B cell (primary cell): Measurements from ENCODE around the gene CCNI2. TPM values are rescaled to one million over a fixed set of nuclear protein-coding genes. Genes with fewer than 3 reads are reported as not detected.

ENCODE experiments used
- ATAC-seq: fragments of 200-7000 bp; cut with Tn5 transposase; one replicate; pipeline ENCODE4 v1.10.0; 2021; ENCODE audit warnings: low read depth, mild to moderate bottlenecking, moderate number of reproducible peaks, moderate library complexity
- CTCF ChIA-PET: fragments of 350-600 bp; sonication (Branson Sonifier 250); formaldehyde crosslinking; loops from one replicate; lab custom pipeline; 2021; ENCODE audit warnings: antibody characterized with exemption, inconsistent platforms; lab: Charles Lee
- POLR2A ChIA-PET: fragments of 350-600 bp; sonication (Branson Sonifier 250); formaldehyde crosslinking; loops from one replicate; lab custom pipeline; 2021; ENCODE audit warnings: antibody characterized with exemption; lab: Charles Lee
- DNase-seq: peaks from one replicate; pipeline ENCODE4 v3.0.0; 2013
- H2AFZ ChIP-seq: 2 replicates; pipeline ENCODE4 v1.6.1; 2012; ENCODE audit warnings: mild to moderate bottlenecking, low read depth, low read length; ENCODE audit not compliant: insufficient read depth, poor library complexity, severe bottlenecking
- H3K27ac ChIP-seq, 2 donors: 1 replicate in 1 of 2; 2 replicates in 1 of 2; pipeline ENCODE4 v1.5.1; 2012 to 2013; ENCODE audit warnings: low read length in 2 of 2, mild to moderate bottlenecking in 2 of 2, moderate library complexity in 1 of 2
- H3K27me3 ChIP-seq, 4 experiments: fragments of 200-600 bp in 1 of 4; sonication (generic) in 1 of 4; replicated peaks in 1 of 4; 1 replicate in 2 of 4; 2 replicates in 2 of 4; pipeline versions ENCODE4 v1.6.1 to v1.7.0; 2013 to 2016; ENCODE audit warnings: low read length in 3 of 4, mild to moderate bottlenecking in 2 of 4, mixed read lengths in 1 of 4, moderate library complexity in 1 of 4; ENCODE audit not compliant: insufficient read depth in 4 of 4, control insufficient read depth in 3 of 4; ENCODE audit errors: control extremely low read depth in 1 of 4
- H3K36me3 ChIP-seq, 2 experiments: replicated peaks in 1 of 2; 1 replicate in 1 of 2; 2 replicates in 1 of 2; pipeline versions ENCODE4 v1.6.1 to v1.7.1; 2013; ENCODE audit warnings: low read length in 1 of 2; ENCODE audit not compliant: insufficient read depth in 2 of 2, control insufficient read depth in 1 of 2; ENCODE audit errors: control extremely low read depth in 1 of 2, extremely low read depth in 1 of 2
- H3K4me1 ChIP-seq, 2 donors: fragments of 200-600 bp in 1 of 2; sonication (generic) in 1 of 2; 1 replicate in 1 of 2; 2 replicates in 1 of 2; pipeline versions ENCODE4 v1.5.1 to v1.6.1; 2013 to 2017; ENCODE audit warnings: low read length in 2 of 2; ENCODE audit not compliant: control insufficient read depth in 2 of 2, insufficient read depth in 2 of 2
- H3K4me2 ChIP-seq: replicated peaks from 2 replicates; pipeline ENCODE3; 2012; ENCODE audit warnings: mild to moderate bottlenecking, low read depth, low read length; ENCODE audit not compliant: poor library complexity, severe bottlenecking
- H3K4me3 ChIP-seq, 5 experiments: fragments of 200-600 bp in 1 of 5; sonication (generic) in 1 of 5; 1 replicate in 3 of 5; 2 replicates in 2 of 5; pipeline versions ENCODE4 v1.5.1 to v1.7.0; 2011 to 2016; ENCODE audit warnings: low read length in 4 of 5, mild to moderate bottlenecking in 4 of 5, low read depth in 2 of 5, control low read depth in 1 of 5, moderate library complexity in 1 of 5; ENCODE audit not compliant: insufficient read depth in 1 of 5; ENCODE audit errors: control extremely low read depth in 1 of 5, extremely low read depth in 1 of 5
- H3K79me2 ChIP-seq: fragments of 200-600 bp; sonication (generic); one replicate; pipeline ENCODE4 v1.6.0; 2016; ENCODE audit warnings: low read length; ENCODE audit not compliant: control insufficient read depth, insufficient read depth
- H3K9ac ChIP-seq: fragments of 200-600 bp; sonication (generic); 2 replicates; pipeline ENCODE4 v1.6.1; 2017; ENCODE audit warnings: mild to moderate bottlenecking, low read length, moderate library complexity
- H3K9me3 ChIP-seq, 3 donors: one replicate each; pipeline versions ENCODE4 v1.6.1 to v1.7.1; 2013; ENCODE audit warnings: low read length in 2 of 3; ENCODE audit not compliant: control insufficient read depth in 2 of 3, insufficient read depth in 1 of 3; ENCODE audit errors: control extremely low read depth in 1 of 3
- H4K20me1 ChIP-seq: 2 replicates; pipeline ENCODE4 v1.6.0; 2012; ENCODE audit warnings: mild to moderate bottlenecking, low read length; ENCODE audit not compliant: insufficient read depth, control insufficient read depth, poor library complexity, severe bottlenecking
- H3K27ac Mint-ChIP-seq: one replicate; pipeline ENCODE4 v1.8.0; 2021; ENCODE audit warnings: mixed read lengths
- H3K27me3 Mint-ChIP-seq: one replicate; pipeline ENCODE4 v1.8.0; 2021; ENCODE audit warnings: mixed read lengths
- H3K4me1 Mint-ChIP-seq: one replicate; pipeline ENCODE4 v1.8.0; 2021; ENCODE audit warnings: mixed read lengths
- H3K4me3 Mint-ChIP-seq: one replicate; pipeline ENCODE4 v1.8.0; 2021; ENCODE audit warnings: mixed read lengths
- H3K9me3 Mint-ChIP-seq: one replicate; pipeline ENCODE4 v1.8.0; 2022; ENCODE audit warnings: mixed read lengths; ENCODE audit not compliant: insufficient read depth
- EZH2 ChIP-seq: IDR thresholded peaks from 2 replicates; pipeline ENCODE4 v1.6.1; 2012; ENCODE audit warnings: borderline replicate concordance, low read depth, mild to moderate bottlenecking, moderate library complexity, low read length; ENCODE audit not compliant: insufficient read depth, poor library complexity, severe bottlenecking
- WGBS: methylation state at CpG from one replicate; pipeline ENCODE4 v1.1.5; 2013; ENCODE audit warnings: missing lambda C conversion rate; ENCODE audit not compliant: insufficient coverage; 5-methylcytosine and 5-hydroxymethylcytosine counted together
- intact Hi-C: fragments of 100-400 bp; cut with micrococcal nuclease; formaldehyde crosslinking; loops from one replicate; pipeline ENCODE4 v1.10.0; 2022
- polyA plus RNA-seq: library from polyadenylated mRNA; depleted of rRNA; stranded (reverse); fragments of >200 nt; gene quantifications from 2 replicates; pipeline ENCODE4 v1.2.3, GENCODE V29; 2012
- total RNA-seq, 2 donors: library from RNA; stranded (reverse); fragments of 120-200 nt in 1 of 2; gene quantifications; 1 replicate in 1 of 2; 2 replicates in 1 of 2; pipeline versions ENCODE4 v1.2.3 to v1.2.4, GENCODE V29; 2013 to 2022
- TF ChIP-seq, protein P1 (sequence below): fragments of 200-600 bp; IDR thresholded peaks from one replicate; pipeline ENCODE4 v1.8.0; 2022; ENCODE audit warnings: antibody characterized with exemption, mild to moderate bottlenecking

CCNI2 gene
- total and polyA plus RNA-seq, 2 donors (not counting 1 experiment from before 2014, with no cell fraction given), result 0.39 to 2.0 TPM

- Histone ChIP-seq H3K4me2 (no peak overlapping the region), H3K4me1 (peaks cover 14 to 16% of the 10 kb centered on the region in 2 donors), H3K27ac (no peak overlapping the region), H3K27me3 (peaks cover 2 to 35% (median 19%) of the 10 kb centered on the region in 4 experiments), H3K9me3 (peaks cover 0 to 9% (median 2%) of the 10 kb centered on the region in 3 donors), H2AFZ (no peak overlapping the region), H3K9ac (no peak overlapping the region), H4K20me1 (no peaks in the 10 kb centered on the region), H3K79me2 (no peaks in the 10 kb centered on the region), H3K36me3 (no peaks in the 10 kb centered on the region), H3K4me3 (no peak overlapping the region)
- CTCF ChIA-PET, result interaction anchor here (1.0 kb wide), 1 partner anchor 389 kb away, joined by 3 read pairs; no protein-coding TSS in a partner anchor
- no peak for TF ChIP-seq EZH2
- TF ChIP-seq, protein P1, sequence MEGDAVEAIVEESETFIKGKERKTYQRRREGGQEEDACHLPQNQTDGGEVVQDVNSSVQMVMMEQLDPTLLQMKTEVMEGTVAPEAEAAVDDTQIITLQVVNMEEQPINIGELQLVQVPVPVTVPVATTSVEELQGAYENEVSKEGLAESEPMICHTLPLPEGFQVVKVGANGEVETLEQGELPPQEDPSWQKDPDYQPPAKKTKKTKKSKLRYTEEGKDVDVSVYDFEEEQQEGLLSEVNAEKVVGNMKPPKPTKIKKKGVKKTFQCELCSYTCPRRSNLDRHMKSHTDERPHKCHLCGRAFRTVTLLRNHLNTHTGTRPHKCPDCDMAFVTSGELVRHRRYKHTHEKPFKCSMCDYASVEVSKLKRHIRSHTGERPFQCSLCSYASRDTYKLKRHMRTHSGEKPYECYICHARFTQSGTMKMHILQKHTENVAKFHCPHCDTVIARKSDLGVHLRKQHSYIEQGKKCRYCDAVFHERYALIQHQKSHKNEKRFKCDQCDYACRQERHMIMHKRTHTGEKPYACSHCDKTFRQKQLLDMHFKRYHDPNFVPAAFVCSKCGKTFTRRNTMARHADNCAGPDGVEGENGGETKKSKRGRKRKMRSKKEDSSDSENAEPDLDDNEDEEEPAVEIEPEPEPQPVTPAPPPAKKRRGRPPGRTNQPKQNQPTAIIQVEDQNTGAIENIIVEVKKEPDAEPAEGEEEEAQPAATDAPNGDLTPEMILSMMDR, result no peak
- ATAC-seq, result no peak
- no peaks in the 10 kb centered on the region for H3K9me3 Mint-ChIP-seq
- H3K27ac Mint-ChIP-seq, result no peak overlapping the region
- intact Hi-C loops, result no loop called here
- no peak for DNase-seq
- H3K4me1 Mint-ChIP-seq, result peaks cover 8% of the 10 kb centered on the region
- 100% methylated on average over 4 of the region's 5 CpGs for WGBS
- POLR2A ChIA-PET, result no interaction called here
- peaks cover 24% of the 10 kb centered on the region for H3K27me3 Mint-ChIP-seq
- H3K4me3 Mint-ChIP-seq, result no peak overlapping the region
Measured at GRCh38 chr5:132774896-132775295, 27.7 kb downstream of the CCNI2 start.

- no peak for TF ChIP-seq EZH2
- TF ChIP-seq, protein P1, result no peak
- H3K36me3 ChIP-seq, result no peaks in the 10 kb centered on the region
- peaks cover 2 to 39% (median 23%) of the 10 kb centered on the region in 4 experiments for H3K27me3 ChIP-seq
- Mint-ChIP-seq H3K4me3 (no peak overlapping the region), H3K27me3 (peaks cover 25% of the 10 kb centered on the region), H3K9me3 (no peaks in the 10 kb centered on the region), H3K4me1 (peaks cover 8% of the 10 kb centered on the region), H3K27ac (no peak overlapping the region)
- DNase-seq, result no peak
- no peak for ATAC-seq
- H2AFZ ChIP-seq, result no peak overlapping the region
- H3K4me3 ChIP-seq, result no peak overlapping the region
- peaks cover 14 to 16% of the 10 kb centered on the region in 2 donors for H3K4me1 ChIP-seq
- H3K9me3 ChIP-seq, result peaks cover 0 to 9% (median 2%) of the 10 kb centered on the region in 3 donors
- intact Hi-C loops, result no loop called here
- no peak overlapping the region for H3K4me2 ChIP-seq
- no peaks in the 10 kb centered on the region for H3K79me2 ChIP-seq
- no peak overlapping the region for H3K27ac ChIP-seq
- WGBS, result 94% methylated on average over 5 of the region's 7 CpGs
- ChIA-PET POLR2A (no interaction called here), CTCF (interaction anchor here (1.0 kb wide), 1 partner anchor 389 kb away, joined by 3 read pairs; no protein-coding TSS in a partner anchor)
- no peaks in the 10 kb centered on the region for H4K20me1 ChIP-seq
- no peak overlapping the region for H3K9ac ChIP-seq
Measured at GRCh38 chr5:132775476-132775961, 28.3 kb downstream of the CCNI2 start.
